HK-2 (cell line): Measurements from ENCODE around the gene TMEM38B.
"Not testable (repeated sequence)": the region's sequence is repeated elsewhere in the genome, so short reads cannot be mapped to it uniquely, and the experiment has no call there.

Experiments
- DNase-seq: peaks from one replicate; pipeline ENCODE4 v3.0.0-alpha.2; 2018; ENCODE audit not compliant: unreplicated experiment

TMEM38B gene

DNA sequence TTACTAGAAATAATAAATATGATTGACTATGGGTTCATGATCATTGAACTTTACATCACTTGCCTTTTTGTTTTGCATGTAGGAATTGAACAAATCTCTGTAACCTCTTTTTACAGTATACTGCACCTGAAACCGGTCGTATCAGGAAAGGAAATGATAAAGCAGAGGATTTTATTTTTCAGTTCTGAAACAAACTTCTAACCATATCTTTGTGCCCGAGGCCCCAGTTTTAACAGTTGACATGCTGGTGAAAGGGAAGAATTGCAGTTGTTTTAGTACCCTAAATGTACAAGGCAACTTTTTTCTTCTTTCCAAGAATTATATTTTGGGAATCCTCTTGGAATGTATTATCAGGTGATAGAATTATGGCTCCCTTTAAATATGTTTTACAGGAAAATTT lies 27.8 kb downstream of the TMEM38B start:
- DNase-seq = no peak

DNA sequence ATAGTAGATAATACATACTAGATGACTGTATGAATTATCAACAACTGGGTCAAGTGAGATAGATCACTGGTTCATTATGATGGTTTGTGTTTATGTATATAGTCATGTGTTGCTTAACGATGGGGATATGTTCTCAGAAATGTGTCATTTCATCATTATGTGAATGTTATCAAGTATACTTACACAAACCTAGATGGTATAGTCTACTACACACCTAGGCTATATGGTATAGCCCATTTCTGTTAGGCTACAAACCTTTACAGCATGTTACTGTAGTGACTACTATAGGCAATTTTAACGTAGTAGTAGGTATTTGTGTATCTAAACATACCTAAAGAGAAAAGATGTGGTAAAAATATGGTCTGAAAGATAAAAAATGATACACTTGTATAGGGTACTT lies 31.0 kb downstream of the TMEM38B start:
- no peak for DNase-seq

DNA sequence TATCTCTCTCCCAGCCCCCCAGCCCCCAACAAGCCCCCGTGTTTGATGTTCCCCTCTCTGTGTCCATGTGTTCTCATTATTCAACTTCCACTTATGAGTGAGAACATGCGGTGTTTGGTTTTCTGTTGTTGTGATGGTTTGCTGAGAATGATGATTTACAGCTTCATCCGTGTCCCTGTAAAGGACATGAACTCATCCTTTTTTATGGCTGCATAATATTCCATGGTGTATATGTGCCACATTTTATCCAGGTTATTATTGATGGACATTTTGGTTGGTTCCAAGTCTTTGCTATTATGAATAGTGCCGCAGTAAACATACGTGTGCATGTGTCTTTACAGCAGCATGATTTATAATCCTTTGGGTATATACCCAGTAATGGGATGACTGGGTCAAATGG lies 33.9 kb downstream of the TMEM38B start:
- not testable (repeated sequence) for DNase-seq

DNA sequence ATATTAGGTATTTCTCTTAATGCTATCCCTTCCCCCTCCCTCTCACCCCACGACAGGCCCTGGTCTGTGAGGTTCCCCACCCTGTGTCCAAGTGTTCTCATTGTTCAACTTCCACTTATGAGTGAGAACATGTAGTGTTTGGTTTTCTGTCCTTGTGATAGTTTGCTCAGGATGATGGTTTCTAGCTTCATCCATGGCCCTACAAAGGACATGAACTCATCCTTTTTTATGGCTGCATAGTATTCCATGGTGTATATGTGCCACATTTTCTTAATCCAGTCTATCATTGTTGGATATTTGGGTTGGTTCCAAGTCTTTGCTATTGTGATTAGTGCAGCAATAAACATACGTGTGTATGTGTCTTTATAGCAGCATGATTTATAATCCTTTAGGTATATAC lies 37.1 kb downstream of the TMEM38B start:
- DNase-seq = not testable (repeated sequence)

DNA sequence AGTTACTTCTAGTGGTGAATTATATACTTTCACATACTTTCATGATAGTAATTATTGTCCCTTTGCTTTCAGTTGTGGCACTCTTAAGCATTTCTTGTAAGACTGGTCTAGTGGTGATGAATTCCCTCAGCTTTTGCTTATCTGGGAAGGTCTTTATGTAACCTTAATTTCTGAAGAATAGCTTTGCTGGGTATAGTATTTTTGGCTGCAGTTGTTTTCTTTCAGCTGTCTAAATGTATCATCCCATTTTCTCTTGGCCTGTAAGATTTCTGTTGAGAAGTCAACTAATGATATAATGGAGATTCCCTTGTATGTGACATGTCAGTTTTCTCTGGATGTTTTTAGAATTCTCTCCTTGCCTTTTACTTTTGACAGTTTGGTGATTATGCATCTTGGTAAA lies 41.0 kb downstream of the TMEM38B start:
- no peak for DNase-seq

DNA sequence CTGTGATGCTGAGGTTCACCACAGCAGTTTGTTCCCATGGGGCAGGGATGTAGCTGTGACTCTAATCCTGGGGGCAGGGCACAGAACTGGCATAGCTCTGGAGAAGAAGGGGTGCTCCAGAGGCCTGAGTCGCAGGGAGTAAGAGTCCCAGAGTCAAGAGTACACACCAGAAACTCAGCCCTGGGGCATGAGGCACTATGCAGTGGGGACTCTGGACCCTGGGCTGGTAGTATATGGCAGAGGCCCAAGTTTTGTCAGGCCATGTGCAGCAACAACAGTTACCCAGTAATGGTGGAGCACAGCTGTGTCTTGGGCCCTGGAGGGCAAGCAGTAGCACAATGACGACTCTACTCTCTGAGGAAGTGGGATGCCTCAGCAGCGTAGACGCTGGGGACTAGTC lies 42.9 kb downstream of the TMEM38B start:
- DNase-seq = no peak

DNA sequence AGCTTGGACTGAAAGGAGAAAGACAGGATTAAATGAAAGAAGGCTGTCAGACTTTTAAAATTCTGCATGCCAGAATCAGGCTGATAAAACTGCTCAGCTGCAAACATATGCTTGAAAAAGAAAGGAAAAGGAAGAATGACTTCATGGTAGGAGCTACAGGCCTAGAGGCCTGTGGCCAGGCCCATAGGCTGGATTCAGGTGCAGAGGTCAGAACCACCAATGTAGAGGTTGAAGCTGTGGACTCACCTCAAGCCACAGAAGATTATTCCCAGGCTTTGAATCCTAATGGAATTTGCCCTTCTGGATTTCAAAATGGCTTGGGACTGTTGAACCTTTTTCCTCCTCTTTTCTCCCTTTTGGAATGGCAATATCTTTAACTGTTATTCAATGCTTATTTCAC lies 47.7 kb downstream of the TMEM38B start:
- no peak for DNase-seq

DNA sequence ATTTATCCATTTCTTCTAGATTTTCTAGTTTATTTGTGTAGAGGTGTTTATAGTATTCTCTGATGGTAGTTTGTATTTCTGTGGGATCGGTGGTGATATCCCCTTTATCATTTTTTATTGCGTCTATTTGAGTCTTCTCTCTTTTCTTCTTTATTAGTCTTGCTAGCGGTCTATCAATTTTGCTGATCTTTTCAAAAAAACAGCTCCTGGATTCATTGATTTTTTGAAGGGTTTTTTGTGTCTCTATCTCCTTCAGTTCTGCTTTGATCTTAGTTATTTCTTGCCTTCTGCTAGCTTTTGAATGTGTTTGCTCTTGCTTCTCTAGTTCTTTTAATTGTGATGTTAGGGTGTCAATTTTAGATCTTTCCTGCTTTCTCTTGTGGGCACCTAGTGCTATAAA lies 53.0 kb downstream of the TMEM38B start:
- DNase-seq = not testable (repeated sequence)

DNA sequence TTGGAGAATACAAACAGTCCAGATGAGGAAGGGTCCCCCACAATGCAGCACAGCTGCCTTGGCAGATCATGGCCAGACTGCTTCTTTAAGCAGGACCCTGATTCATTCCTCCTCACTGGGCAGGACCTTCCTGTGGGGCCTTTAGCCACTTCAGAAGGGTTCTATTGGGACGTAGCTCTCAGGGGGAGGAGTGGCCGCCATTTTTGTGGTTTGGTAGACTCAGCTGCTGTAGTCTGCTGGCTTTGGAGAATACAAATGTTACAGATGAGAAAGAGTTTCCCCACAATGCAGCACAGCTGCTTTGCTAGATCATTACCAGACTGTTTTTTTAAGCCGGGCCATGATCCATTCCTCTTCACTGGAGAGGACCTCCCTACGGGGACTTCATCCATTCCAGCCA lies 57.4 kb downstream of the TMEM38B start:
- no peak for DNase-seq

DNA sequence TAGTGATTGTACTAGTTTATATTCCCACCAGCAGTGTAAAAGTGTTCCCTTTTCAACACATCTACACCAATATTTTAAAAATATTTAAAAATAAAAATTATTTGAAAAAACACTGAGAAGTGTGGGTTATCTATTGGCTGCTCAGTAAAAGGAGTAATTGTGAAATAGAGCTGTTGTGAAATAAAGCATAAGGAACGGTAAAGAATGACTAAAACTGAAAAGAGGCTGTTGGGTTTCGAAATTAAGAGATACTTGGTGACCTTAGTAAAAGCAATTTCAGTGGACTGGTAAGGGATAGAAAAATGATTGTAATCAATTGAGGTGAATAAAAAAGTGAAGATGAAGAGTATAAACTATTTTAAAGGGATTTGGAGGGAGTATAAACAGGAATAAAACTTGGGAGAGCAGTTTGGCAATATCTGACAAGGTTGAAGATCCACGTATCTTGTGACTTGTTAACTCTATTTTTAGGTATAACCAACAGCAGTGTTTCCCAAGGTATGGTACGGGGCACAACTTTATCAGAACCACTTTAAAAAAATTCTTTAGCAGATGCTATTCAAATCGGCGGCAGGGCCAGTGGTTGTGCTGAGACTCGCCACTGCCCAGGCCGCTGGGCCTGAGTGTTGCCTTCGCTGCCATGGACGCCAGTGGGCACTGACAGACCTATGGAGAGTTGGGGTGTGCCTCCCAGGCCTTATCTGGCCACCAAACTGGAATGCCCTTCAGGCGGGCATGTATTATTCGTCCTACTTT lies 63.3 kb downstream of the TMEM38B start:
- DNase-seq = no peak

DNA sequence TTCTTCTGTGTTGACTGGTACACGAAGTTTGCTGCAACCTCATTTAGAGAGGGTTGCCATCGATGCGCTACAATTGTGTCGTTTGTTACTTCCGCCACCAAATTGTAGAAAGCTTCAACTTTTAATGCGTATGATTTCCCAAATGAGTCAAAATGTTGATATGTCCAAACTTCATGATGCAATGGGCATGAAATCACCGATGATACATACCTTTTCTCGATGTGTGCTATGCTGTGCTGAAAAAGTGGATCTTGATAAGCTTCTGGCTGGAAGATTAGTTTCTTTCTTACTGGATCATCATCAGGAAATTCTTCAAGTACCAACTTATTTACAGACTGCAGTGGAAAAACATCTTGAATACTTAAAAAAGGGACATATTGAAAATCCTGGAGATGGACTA lies 65.7 kb downstream of the TMEM38B start:
- no peak for DNase-seq

DNA sequence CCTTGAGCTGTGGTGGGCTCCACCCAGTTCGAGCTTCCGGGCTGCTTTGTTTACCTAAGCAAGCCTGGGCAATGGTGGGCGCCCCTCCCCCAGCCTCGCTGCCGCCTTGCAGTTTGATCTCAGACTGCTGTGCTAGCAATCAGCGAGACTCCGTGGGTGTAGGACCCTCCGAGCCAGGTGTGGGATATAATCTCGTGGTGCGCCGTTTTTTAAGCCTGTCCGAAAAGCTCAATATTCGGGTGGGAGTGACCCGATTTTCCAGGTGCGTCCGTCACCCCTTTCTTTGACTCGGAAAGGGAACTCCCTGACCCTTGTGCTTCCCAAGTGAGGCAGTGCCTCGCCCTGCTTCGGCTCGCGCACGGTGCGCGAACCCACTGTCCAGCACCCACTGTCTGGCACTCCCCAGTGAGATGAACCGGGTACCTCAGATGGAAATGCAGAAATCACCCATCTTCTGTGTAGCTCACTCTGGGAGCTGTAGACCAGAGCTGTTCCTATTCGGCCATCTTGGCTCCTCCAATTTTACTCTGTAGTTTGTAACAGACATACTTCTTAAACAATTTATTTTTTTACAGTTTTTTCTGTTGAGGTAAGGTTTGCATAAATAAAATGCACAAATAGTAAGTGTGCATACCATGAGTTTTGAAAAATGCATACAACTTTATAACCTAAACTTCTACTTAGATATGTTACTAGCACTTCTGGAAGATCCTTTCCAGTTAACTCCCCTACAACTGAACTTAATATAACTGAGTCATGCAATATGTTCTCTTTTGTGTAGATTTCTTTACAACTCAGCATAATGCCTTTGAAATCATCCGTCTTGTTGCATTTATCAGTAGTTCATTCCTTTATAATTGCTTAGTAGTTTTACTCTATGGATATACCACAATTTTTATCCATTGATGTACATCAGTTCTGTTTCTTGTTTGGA lies 88.5 kb downstream of the TMEM38B start:
- not testable (repeated sequence) for DNase-seq

DNA sequence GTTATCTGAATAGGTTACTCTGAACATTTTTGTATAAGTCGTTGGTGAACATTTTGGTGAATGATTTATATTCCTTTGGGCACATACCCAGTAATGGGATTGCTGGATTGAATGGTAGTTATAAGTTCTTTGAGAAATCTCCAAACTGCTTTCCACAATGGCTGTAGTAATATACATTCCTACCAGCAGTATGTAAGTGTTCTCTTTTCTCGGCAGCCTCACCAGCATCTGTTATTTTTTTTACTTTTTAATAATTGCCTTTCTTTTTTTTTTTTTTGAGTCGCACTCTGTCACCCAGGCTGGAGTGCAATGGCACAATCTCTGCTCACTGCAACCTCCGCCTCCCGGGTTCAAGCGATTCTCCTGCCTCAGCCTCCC lies 89.1 kb downstream of the TMEM38B start:
- DNase-seq = not testable (repeated sequence)

DNA sequence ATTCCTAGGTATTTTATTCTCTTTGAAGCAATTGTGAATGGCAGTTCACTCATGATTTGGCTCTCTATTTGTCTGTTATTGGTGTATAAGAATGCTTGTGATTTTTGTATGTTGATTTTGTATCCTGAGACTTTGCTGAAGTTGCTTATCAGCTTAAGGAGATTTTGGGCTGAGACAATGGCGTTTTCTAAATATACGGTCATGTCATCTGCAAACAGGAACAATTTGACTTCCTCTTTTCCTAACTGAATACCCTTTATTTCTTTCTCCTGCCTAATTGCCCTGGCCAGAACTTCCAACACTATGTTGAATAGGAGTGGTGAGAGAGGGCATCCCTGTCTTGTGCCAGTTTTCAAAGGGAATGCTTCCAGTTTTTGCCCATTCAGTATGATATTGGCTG lies 92.5 kb downstream of the TMEM38B start:
- not testable (repeated sequence) for DNase-seq

DNA sequence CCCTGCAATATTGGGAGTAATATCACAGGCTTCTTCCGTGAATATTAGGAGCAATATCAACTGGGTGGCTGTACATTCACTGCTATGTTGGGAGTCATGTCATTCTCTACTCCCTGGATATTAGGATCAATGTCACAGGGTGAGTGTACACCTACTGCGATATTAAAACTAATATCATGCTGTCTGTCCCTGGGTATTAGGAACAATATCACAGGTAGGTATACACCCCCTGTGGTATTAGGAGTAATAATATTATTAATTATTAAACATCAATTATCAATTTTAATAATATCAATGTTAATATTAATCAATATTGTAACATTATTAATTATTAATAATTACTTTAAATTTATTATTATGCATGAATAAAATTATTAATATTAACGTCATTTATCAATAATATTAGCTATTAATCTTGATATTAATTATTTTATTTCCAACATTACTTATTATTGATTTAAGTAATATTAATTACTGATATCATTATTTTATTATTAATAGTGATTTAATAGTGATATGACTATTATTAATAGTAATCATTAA lies 121.9 kb downstream of the TMEM38B start:
- no peak for DNase-seq

DNA sequence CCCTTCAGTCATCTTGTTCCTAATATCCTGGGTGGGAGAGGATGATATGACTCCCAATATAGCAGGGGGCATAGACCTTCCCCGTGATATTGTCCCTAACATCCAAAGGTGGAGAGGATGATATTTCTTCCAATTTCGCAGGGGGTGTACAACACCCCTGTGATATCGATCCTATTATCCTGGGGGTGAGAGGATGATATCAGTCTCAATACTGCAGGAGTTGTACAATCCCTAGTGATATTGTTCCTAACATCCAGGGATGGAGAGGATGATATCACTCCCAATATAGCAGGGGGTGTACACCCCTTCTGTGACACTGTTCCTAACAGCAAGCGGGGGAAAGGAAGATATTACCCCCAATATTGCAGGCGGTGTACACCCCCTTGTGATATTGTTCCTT lies 122.6 kb downstream of the TMEM38B start:
- no peak for DNase-seq

DNA sequence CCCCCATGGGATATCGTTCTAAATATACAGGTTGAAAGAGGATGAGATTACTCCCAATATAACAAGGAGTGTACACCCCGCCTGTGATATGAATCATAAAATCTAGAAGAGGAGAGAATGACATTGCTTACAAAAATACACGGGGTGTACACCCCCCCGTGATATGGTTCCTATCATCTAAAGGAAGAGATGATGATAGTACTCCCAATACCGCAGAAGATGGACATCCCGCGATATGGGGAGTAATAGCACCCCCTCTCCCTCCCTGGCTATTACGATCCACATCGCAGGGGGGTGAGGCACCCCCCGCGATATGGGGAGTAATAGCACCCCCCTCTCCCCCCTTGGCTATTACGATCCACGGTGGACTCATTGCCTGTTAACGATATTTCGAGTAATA lies 124.6 kb downstream of the TMEM38B start:
- DNase-seq = no peak

DNA sequence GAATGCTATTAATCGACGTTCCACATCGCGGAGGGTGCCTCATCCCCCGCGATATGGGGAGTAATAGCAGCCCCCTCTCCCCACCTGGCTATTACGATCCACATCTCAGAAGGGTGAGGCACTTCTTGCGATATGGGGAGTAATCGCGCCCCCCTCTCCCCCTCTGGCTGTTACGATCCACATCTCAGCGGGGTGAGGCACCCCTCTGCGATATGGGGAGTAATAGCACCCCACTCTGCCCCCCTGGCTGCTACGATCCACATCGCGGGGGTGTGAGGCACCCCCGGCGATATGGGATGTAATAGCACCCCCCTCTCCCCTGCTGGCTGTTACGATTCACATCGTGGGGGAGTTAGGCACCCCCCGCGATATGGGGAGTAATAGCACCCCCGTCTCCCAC lies 128.5 kb downstream of the TMEM38B start:
- no peak for DNase-seq
